Body of pancreas (tissue), 4 donors: ENCODE measurements around the gene ARMC12. TPM values are rescaled to one million over a fixed set of nuclear protein-coding genes. Genes with fewer than 3 reads are reported as not detected.

ENCODE experiments used
- ATAC-seq: fragments of 150-250 bp; one replicate; pipeline ENCODE4 v1.9.1; 2016
- DNase-seq, 4 donors: peaks; one replicate each; pipeline ENCODE4 v3.0.0-alpha.2; 2019
- H3K27ac ChIP-seq, 4 donors: fragments of 200-600 bp; sonication (generic); 1 replicate in 3 of 4; 2 replicates in 1 of 4; pipeline versions ENCODE4 v1.5.1 to v1.6.1; 2016 to 2019; ENCODE audit warnings: mild to moderate bottlenecking in 1 of 4, mixed read lengths in 1 of 4, moderate library complexity in 1 of 4
- H3K27me3 ChIP-seq, 2 donors: fragments of 200-600 bp; sonication (generic); one replicate each; pipeline ENCODE4 v1.6.0; 2016; ENCODE audit warnings: mild to moderate bottlenecking in 1 of 2
- H3K36me3 ChIP-seq, 2 donors: fragments of 200-600 bp; sonication (generic); replicated peaks in 1 of 2; 2 replicates each; pipeline ENCODE4 v1.5.1; 2016; ENCODE audit warnings: low read depth in 2 of 2; ENCODE audit not compliant: insufficient read depth in 1 of 2
- H3K4me1 ChIP-seq: fragments of 200-600 bp; sonication (generic); one replicate; pipeline ENCODE4 v1.6.0; 2016
- H3K4me3 ChIP-seq, 2 donors: fragments of 200-600 bp; sonication (generic); 1 replicate in 1 of 2; 2 replicates in 1 of 2; pipeline ENCODE4 v1.5.1; 2016 to 2019
- H3K9me3 ChIP-seq, 3 donors: fragments of 200-600 bp; sonication (generic); 1 replicate in 2 of 3; 2 replicates in 1 of 3; pipeline ENCODE4 v1.5.1; 2016
- POLR2A ChIP-seq, 3 donors: fragments of 450-650 bp; IDR thresholded peaks; one replicate each; pipeline ENCODE4 v1.6.1; 2016; ENCODE audit warnings: antibody characterized with exemption in 3 of 3, mild to moderate bottlenecking in 2 of 3
- WGBS, 2 donors: methylation state at CpG; one replicate each; pipeline ENCODE4 v1.1.5; 2017; 5-methylcytosine and 5-hydroxymethylcytosine counted together
- intact Hi-C: fragments of 100-400 bp; cut with DNase I; formaldehyde crosslinking; loops from one replicate; pipeline ENCODE4 v1.15.1; 2023
- total RNA-seq, 2 donors: library from RNA; depleted of rRNA; stranded (reverse); fragments of >200 nt; gene quantifications; one replicate each; pipeline ENCODE4 v1.1.0, GENCODE V29; 2016
- TF ChIP-seq, protein P1 (sequence below), 7 experiments: fragments of 450-650 bp in 4 of 7; fragments of 200-600 bp in 3 of 7; sonication (generic) in 3 of 7; IDR thresholded peaks; one replicate each; pipeline ENCODE4 v1.5.1; 2016 to 2019; ENCODE audit warnings: antibody characterized with exemption in 7 of 7

ARMC12 gene
- total RNA-seq, 2 donors from 2014 or later, result 0.26 TPM; not detected in 1

DNA sequence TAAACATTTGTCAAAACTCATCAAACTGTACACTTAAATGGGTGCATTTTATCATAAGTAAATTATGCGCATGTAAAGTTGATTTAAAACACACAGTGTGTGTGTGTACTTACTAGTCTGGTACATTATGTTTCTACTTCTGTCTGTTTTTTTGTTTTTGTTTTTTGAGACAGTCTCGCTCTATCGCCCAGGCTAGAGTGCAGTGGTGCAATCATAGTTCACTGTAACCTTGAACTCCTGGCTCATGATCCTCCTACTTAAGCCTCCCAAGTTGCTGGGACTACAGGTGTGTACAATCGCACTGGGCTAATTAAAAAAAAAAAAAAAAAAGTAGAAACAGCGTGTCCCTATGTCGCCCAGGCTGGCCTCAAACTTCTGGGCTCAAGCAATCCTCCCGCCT lies 25.1 kb upstream of the ARMC12 start:
- 88 to 90% methylated on average over 7 of the region's 7 CpGs for WGBS, 2 donors
- Histone ChIP-seq H3K27me3 (no peaks in the 10 kb centered on the region), H3K27ac (no peak overlapping the region), H3K4me1 (peaks cover 23% of the 10 kb centered on the region), H3K36me3 (no peaks in the 10 kb centered on the region), H3K4me3 (no peak overlapping the region), H3K9me3 (no peaks in the 10 kb centered on the region)
- no peak for TF ChIP-seq POLR2A (IDR thresholded peaks at IDR 0.05)
- TF ChIP-seq, protein P1, sequence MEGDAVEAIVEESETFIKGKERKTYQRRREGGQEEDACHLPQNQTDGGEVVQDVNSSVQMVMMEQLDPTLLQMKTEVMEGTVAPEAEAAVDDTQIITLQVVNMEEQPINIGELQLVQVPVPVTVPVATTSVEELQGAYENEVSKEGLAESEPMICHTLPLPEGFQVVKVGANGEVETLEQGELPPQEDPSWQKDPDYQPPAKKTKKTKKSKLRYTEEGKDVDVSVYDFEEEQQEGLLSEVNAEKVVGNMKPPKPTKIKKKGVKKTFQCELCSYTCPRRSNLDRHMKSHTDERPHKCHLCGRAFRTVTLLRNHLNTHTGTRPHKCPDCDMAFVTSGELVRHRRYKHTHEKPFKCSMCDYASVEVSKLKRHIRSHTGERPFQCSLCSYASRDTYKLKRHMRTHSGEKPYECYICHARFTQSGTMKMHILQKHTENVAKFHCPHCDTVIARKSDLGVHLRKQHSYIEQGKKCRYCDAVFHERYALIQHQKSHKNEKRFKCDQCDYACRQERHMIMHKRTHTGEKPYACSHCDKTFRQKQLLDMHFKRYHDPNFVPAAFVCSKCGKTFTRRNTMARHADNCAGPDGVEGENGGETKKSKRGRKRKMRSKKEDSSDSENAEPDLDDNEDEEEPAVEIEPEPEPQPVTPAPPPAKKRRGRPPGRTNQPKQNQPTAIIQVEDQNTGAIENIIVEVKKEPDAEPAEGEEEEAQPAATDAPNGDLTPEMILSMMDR (IDR thresholded peaks at IDR 0.05), result no peak
- intact Hi-C loops, result no loop called here
- no peak for ATAC-seq
- no peak for DNase-seq

DNA sequence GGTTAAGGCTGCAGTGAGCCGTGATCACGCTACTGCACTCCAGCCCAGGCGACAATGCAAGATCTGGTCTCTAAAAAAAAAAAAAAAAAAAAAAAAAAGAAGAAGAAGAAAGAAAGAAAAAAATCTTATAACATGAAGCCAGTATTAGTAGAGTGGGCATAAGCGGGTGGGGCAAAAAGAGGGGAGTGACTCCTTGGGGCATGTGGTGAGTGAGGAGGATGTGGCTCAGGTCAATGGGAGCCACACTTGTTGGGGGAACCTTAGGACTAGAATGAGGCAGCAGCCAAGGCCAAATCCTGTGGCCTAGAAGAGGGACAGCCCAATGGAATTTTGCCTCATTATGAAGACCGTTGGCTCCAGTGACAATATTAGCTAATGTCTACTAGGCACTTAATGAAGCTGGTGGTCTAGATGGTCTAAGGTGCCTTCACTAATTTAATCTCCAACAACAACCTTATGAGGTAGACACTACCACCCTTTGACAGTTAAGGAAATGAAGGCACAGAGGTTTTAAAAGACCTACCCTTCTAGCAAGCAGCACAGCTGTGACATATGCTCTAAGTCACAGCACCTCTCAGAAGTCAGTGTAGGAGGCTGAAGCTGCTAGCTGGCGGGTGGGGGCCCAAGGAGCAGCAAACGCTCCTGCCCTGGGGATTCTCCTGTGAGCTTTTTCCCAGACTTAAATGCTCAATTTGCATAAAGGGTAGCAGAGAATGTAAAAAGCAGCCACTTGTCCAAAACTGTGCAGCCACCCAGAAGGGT lies 23.6 kb upstream of the ARMC12 start:
- no peak for DNase-seq
- intact Hi-C loops, result no loop called here
- WGBS, 2 donors, result 83 to 97% methylated on average over 7 of the region's 7 CpGs
- H3K4me1 ChIP-seq, result peaks cover 12% of the 10 kb centered on the region
- TF ChIP-seq POLR2A (IDR thresholded peaks at IDR 0.05), result no peak
- TF ChIP-seq, protein P1 (IDR thresholded peaks at IDR 0.05), result no peak
- H3K4me3 ChIP-seq, result no peak overlapping the region
- no peak overlapping the region for H3K27ac ChIP-seq
- ATAC-seq, result no peak
- no peaks in the 10 kb centered on the region for H3K27me3 ChIP-seq
- no peaks in the 10 kb centered on the region for H3K36me3 ChIP-seq
- no peaks in the 10 kb centered on the region for H3K9me3 ChIP-seq

DNA sequence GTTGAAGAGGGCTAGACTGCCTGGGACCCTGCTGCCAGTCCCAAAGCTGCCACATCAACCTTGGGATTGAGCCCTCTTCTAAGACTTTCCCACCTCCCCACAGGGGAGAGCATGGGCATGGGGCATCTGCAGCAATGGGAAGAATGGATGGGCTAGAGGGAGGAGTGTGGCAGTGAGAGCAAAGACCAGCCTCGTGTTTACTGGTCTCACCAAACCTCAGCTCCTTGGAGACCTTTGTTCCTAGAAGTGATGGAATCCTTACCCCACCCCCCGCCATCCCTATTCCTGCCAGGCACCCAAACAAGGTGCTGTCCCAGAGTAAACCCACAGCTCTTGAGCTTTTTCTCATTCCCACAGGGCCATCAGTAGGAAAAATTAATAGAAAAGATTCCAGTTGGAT lies 20.0 kb upstream of the ARMC12 start:
- Histone ChIP-seq H3K4me1 (peaks cover 8% of the 10 kb centered on the region), H3K9me3 (no peaks in the 10 kb centered on the region), H3K36me3 (no peaks in the 10 kb centered on the region), H3K4me3 (no peak overlapping the region), H3K27ac (no peak overlapping the region), H3K27me3 (no peaks in the 10 kb centered on the region)
- intact Hi-C loops, result no loop called here
- TF ChIP-seq POLR2A (IDR thresholded peaks at IDR 0.05), result no peak
- TF ChIP-seq, protein P1 (IDR thresholded peaks at IDR 0.05), result no peak
- ATAC-seq, result no peak
- no peak for DNase-seq
- 71 to 83% methylated on average over 2 of the region's 2 CpGs for WGBS, 2 donors

DNA sequence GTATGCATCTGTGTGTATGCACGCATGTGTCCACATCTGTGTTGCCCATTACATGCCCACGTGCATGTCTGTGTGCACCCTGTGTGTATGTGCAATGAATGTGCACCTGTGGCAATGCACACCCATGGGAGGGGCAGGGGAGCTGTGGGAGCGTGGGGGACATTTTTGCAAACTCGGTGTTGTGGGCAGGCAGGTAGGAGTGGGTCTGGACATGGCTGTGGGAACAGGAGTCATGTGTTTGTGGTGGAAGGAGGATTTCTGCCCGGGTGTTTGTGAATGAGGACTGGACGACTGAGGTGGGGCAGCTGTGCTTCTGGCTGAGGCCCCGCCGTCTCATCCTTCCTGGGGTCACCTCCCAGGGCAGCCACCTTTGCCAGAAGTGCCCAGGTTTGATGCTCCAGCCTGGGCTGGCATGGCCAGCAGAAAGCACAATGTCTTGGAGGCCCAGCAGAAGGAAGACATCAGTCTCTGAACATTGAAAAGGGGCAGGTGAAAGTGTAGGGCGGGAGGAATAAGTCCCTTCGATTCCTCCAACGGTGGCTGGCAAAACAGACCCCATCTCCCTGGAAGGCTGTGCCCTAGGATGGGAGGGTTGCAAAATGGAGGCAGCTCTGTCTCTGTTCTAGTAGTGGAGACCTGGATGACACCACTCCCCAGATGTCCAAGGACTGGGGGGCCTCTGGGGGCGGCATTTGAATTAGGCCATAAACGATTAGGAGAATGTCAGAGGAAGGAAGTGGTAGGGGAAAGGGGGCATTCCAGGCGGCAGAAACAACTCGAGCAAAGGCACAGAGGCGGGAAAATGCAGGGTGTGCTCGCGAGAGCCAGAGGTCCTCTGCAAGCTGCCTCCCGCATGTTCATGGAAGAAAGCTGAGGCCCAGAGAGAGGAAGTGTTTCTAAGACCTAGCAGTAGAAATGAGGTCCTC lies 19.1 kb upstream of the ARMC12 start:
- 75% methylated on average over 16 to 19 of the region's 19 CpGs for WGBS, 2 donors
- H3K27me3 ChIP-seq, result no peaks in the 10 kb centered on the region
- no peaks in the 10 kb centered on the region for H3K9me3 ChIP-seq
- no peak for ATAC-seq
- H3K4me1 ChIP-seq, result peaks cover 17% of the 10 kb centered on the region
- intact Hi-C loops, result no loop called here
- no peak overlapping the region for H3K27ac ChIP-seq
- TF ChIP-seq, protein P1 (IDR thresholded peaks at IDR 0.05), result no peak
- no peak for TF ChIP-seq POLR2A (IDR thresholded peaks at IDR 0.05)
- H3K4me3 ChIP-seq, result no peak overlapping the region
- no peak for DNase-seq
- H3K36me3 ChIP-seq, result no peaks in the 10 kb centered on the region
